Erythroblast (primary cell): Measurements from ENCODE around the gene FMO2.
A peak's percentile ranks its signal among the peaks of the same experiment; 100 is the strongest.

ENCODE experiments used
- DNase-seq, 2 experiments: peaks; one replicate each; lab custom pipeline; 2025; lab: John Stamatoyannopoulos, UW
- GATA1 ChIP-seq: IDR thresholded peaks from 2 replicates; pipeline ENCODE4 v1.6.1; 2011; ENCODE audit warnings: low read depth, mild to moderate bottlenecking, control low read depth, low read length, moderate library complexity
- POLR2A ChIP-seq: IDR thresholded peaks from 2 replicates; pipeline ENCODE4 v1.6.1; 2011; ENCODE audit warnings: mild to moderate bottlenecking, low read length

Gene FMO2, protein sequence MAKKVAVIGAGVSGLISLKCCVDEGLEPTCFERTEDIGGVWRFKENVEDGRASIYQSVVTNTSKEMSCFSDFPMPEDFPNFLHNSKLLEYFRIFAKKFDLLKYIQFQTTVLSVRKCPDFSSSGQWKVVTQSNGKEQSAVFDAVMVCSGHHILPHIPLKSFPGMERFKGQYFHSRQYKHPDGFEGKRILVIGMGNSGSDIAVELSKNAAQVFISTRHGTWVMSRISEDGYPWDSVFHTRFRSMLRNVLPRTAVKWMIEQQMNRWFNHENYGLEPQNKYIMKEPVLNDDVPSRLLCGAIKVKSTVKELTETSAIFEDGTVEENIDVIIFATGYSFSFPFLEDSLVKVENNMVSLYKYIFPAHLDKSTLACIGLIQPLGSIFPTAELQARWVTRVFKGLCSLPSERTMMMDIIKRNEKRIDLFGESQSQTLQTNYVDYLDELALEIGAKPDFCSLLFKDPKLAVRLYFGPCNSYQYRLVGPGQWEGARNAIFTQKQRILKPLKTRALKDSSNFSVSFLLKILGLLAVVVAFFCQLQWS

DNA sequence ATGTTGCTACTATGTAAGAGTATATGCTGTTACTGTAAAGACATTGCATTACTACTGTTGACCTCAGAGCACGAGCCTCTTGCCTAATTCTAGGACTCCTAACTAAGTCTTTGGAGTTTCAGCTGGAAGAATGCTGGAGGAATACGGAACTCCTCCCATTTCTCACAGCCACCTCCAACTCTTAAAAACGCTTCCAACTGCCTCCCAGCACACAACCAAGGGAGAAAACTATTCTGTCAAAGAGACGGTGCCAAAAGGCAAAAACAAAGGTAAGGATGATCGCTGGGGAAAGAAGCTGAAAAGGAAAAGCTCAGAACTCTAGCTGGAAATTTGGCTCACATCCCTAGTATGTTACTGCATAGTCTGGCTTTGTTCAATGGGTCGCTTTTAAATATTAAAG lies at the start of gene FMO2:
FMO2 (plus strand) TSS at position 210 of the 400 bp plus-strand sequence. CDS start 414 bp downstream, outside the sequence.
- TF ChIP-seq POLR2A: no peak
- TF ChIP-seq GATA1: no peak
- no peak for DNase-seq

GRCh38 chr1:171137580-171137979 lies 47.5 kb upstream of the FMO2 start:
- DNase-seq: no peak

DNA sequence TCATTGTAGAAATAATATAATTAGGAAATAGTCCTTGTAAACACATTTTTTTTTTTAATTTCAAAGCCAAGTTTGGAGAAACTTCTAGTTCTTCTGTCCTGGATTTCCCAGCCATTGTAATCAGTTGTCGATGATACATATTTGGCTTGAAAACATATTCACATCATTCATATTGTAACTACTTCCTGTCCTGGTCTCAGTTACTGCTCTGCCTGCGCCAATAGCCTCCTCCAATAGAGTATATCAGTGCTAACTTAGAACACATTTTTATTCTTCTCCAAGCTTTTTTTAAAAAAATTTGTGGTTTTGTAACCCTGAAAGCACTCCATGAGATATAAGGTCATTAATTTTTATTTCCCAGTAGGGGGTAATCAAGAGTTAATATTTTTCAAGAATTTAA lies 46.1 kb upstream of the FMO2 start:
- DNase-seq: no peak
- TF ChIP-seq POLR2A: no peak
- TF ChIP-seq GATA1: no peak

More at GRCh38 chr1:171137580-171137979, 47.5 kb upstream of the FMO2 start:
- TF ChIP-seq POLR2A (no peak), GATA1 (no peak)

- TF ChIP-seq GATA1 (no peak), POLR2A (no peak)
- DNase-seq: peak in 1 of 2 experiments; percentile 1
Measured at GRCh38 chr1:171139890-171140289, 45.2 kb upstream of the FMO2 start.

DNA sequence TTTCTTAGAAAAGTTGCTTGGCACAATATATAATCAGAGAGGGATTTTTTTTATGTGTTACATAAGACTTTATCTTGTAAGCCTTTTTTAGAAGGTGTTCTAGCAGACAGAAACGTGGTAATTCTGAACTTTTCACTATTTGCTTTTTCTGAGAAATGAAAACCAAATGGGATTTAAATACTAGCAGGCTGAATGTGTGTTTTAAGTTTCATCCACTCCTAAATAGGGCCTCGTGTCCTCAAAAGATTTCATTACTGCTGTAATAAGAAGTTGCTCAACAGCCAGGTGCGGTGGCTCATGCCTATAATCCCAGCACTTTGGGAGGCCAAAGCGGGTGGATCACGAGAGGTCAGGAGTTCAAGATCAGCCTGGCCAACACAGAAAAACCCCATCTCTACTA lies 44.7 kb upstream of the FMO2 start:
- no peak for DNase-seq
- TF ChIP-seq POLR2A (no peak), GATA1 (no peak)

GRCh38 chr1:171140956-171141687 lies 44.0 kb upstream of the FMO2 start:
- TF ChIP-seq GATA1 (no peak), POLR2A (no peak)
- no peak for DNase-seq

- no peak for DNase-seq
- TF ChIP-seq GATA1 (no peak), POLR2A (no peak)
Measured at GRCh38 chr1:171141688-171142415, 43.2 kb upstream of the FMO2 start.

DNA sequence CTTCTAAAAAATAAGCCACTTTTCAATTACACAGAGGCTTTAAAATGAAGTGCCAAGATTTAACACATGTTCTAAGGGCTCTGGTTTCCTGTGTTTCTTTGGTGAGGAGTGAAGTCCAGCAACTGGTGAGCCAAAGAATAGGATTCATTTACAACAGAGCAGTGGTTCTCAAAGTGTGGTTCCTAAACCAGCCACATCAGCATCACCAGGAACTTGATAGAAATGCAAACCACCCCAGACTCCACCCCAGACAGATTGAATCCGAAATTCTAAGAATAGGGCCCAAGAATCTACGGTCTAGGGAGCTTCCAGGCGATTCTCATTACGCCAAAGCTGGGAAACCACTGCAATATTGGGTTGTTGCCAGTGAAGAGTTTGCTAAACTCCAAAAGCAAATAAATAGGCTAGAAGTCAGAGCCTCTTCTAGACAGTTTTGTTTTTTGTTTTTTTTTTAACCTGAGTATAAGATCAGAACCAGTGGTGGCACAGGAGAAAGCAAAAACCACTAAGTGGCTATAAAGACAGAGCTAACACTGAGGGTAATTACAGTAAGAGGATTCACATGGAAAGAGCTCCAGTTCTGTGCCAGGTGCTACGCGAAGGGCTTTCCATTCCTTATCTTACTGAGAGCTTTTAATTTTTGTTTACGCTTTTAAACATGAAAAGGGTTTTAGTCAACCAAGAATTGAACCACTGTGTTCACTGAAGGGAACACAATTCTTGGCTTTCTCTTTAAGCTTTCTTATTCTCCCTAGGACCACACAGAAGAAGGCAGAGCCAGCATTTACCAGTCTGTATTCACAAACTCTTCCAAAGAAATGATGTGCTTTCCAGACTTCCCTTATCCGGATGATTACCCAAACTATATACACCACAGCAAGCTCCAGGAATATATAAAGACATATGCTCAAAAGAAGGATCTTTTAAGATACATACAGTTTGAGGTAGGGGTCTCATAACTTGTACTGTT lies 42.4 kb upstream of the FMO2 start:
- TF ChIP-seq POLR2A (no peak), GATA1 (no peak)
- no peak for DNase-seq

DNA sequence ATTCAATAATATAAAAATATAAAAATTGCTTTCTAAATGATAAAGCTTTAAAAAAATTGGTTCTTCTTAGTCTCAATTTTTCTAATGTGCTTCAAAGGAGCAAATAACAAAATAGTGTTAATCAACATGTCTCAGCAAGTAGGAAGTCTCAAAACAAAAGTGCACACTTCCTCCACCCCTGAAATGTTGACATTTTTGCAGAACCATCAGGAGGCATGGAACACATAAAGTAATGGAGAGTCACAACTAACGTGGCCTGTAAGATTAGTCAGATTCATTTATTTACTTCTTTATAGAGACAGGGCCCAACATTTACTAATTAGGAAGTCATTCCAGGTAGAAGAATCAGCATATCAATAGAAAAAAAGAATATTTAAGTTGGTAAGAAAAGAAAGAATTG lies 34.9 kb upstream of the FMO2 start:
- TF ChIP-seq GATA1 (no peak), POLR2A (no peak)
- DNase-seq: no peak

DNA sequence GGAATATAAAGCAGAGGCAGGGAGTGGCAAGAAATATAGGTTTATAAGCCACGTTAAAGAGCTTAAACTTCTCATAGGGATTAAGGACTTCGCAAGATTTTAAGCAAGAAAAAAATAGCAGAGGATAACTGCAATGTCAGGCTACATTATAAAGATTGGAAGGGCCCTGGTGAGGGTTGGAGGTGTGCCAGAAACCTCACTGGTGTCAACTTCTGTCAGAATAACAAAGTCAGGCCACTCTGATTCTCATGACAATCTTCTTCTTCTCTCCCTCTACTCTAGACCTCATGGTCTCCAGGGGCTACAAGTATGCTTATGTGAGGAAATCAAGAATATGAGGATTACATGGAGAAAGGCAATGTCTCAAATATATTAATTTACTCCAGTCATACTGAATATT lies 32.6 kb upstream of the FMO2 start:
- TF ChIP-seq GATA1 (no peak), POLR2A (no peak)
- no peak for DNase-seq

GRCh38 chr1:171155484-171155883 lies 29.6 kb upstream of the FMO2 start:
- no peak for DNase-seq
- no peak for TF ChIP-seq GATA1
- TF ChIP-seq POLR2A: no peak

DNA sequence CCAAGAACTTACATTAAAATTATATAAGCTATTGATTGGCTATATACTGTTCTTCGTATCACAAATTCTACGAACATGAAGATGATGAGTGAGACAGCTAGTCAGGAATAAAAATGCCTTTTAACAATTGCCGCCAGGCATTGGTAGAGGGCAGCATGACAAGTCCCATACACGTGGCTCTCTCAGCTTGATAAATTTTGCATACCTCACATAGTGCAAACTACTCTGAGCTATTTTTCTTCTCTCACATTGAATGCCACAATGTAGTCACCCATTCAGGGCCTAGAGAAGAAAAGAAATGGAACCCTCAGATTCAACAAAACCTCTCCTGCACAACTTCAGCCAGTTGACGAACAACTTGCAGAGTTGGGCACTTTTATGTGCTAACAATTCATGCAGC lies 27.0 kb upstream of the FMO2 start:
- no peak for DNase-seq
- TF ChIP-seq GATA1: no peak
- TF ChIP-seq POLR2A: no peak
